ENCODE results near the gene CLEC1B. TPM values are rescaled to one million over a fixed set of nuclear protein-coding genes. Genes with fewer than 3 reads are reported as not detected.
"Not testable (repeated sequence)": the region's sequence is repeated elsewhere in the genome, so short reads cannot be mapped to it uniquely, and the experiment has no call there.

Gene CLEC1B
- total RNA-seq, 4 donors from 2014 or later, result not detected

GRCh38 chr12:10031321-10031720 is 32.4 kb upstream of the CLEC1B start:
- TF ChIP-seq, protein P1, sequence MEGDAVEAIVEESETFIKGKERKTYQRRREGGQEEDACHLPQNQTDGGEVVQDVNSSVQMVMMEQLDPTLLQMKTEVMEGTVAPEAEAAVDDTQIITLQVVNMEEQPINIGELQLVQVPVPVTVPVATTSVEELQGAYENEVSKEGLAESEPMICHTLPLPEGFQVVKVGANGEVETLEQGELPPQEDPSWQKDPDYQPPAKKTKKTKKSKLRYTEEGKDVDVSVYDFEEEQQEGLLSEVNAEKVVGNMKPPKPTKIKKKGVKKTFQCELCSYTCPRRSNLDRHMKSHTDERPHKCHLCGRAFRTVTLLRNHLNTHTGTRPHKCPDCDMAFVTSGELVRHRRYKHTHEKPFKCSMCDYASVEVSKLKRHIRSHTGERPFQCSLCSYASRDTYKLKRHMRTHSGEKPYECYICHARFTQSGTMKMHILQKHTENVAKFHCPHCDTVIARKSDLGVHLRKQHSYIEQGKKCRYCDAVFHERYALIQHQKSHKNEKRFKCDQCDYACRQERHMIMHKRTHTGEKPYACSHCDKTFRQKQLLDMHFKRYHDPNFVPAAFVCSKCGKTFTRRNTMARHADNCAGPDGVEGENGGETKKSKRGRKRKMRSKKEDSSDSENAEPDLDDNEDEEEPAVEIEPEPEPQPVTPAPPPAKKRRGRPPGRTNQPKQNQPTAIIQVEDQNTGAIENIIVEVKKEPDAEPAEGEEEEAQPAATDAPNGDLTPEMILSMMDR (IDR thresholded peaks at IDR 0.05), result no peak
- no peak for TF ChIP-seq POLR2A (IDR thresholded peaks at IDR 0.05)
- H3K4me1 ChIP-seq, result no peaks in the 10 kb centered on the region
- no peak for DNase-seq
- no peaks in the 10 kb centered on the region for H3K27me3 ChIP-seq
- no peaks in the 10 kb centered on the region for H3K36me3 ChIP-seq
- no peaks in the 10 kb centered on the region for H3K9me3 ChIP-seq
- H3K4me3 ChIP-seq (replicated peaks in 1 of 3), result no peak overlapping the region
- H3K27ac ChIP-seq, result no peak overlapping the region
- intact Hi-C loops (cut with DNase I), result loop anchor here (10.0 kb wide), 1 partner anchor 103 kb away; the partner anchor contains the start of gene CLEC7A
- WGBS, 2 donors, result 73 to 83% methylated on average over 4 of the region's 4 CpGs

GRCh38 chr12:10030446-10030845 is 31.5 kb upstream of the CLEC1B start, which contains the start of gene CLEC9A:
Gene CLEC9A (plus strand): TSS chr12:10030682. CDS start chr12:10052688, 22,006 bp downstream.
- Histone ChIP-seq H3K4me1 (no peaks in the 10 kb centered on the region), H3K27ac (no peak within 1 kb of the TSS), H3K36me3 (no peaks in the 10 kb centered on the region), H3K4me3 (replicated peaks in 1 of 3) (no peak within 1 kb of the TSS), H3K9me3 (no peaks in the 10 kb centered on the region), H3K27me3 (no peaks in the 10 kb centered on the region)
- TF ChIP-seq, protein P1 (IDR thresholded peaks at IDR 0.05), result no peak
- no peak for TF ChIP-seq POLR2A (IDR thresholded peaks at IDR 0.05)
- no peak for DNase-seq
- intact Hi-C loops (cut with DNase I), result loop anchor here (10.0 kb wide), 1 partner anchor 104 kb away; the partner anchor contains the start of gene CLEC7A
- 92 to 94% methylated on average over 14 of the region's 14 CpGs for WGBS, 2 donors

- intact Hi-C loops (cut with DNase I), result no loop called here
- no peak overlapping the region for H3K27ac ChIP-seq
- H3K36me3 ChIP-seq, result no peaks in the 10 kb centered on the region
- H3K9me3 ChIP-seq, result no peaks in the 10 kb centered on the region
- no peaks in the 10 kb centered on the region for H3K27me3 ChIP-seq
- TF ChIP-seq, protein P1 (IDR thresholded peaks at IDR 0.05), result no peak
- TF ChIP-seq POLR2A (IDR thresholded peaks at IDR 0.05), result no peak
- 69 to 76% methylated on average over 4 of the region's 4 CpGs for WGBS, 2 donors
- H3K4me1 ChIP-seq, result no peaks in the 10 kb centered on the region
- DNase-seq, result no peak
- H3K4me3 ChIP-seq (replicated peaks in 1 of 3), result no peak overlapping the region
Measured at GRCh38 chr12:10027721-10028120, 28.8 kb upstream of the CLEC1B start.

GRCh38 chr12:10027311-10027710 is 28.4 kb upstream of the CLEC1B start:
- Histone ChIP-seq H3K9me3 (no peaks in the 10 kb centered on the region), H3K36me3 (no peaks in the 10 kb centered on the region), H3K4me1 (no peaks in the 10 kb centered on the region), H3K27me3 (no peaks in the 10 kb centered on the region), H3K27ac (no peak overlapping the region), H3K4me3 (replicated peaks in 1 of 3) (no peak overlapping the region)
- intact Hi-C loops (cut with DNase I), result no loop called here
- TF ChIP-seq, protein P1 (IDR thresholded peaks at IDR 0.05), result no peak
- no peak for TF ChIP-seq POLR2A (IDR thresholded peaks at IDR 0.05)
- no peak for DNase-seq
- WGBS, 2 donors, result 77 to 79% methylated on average over 3 of the region's 3 CpGs

- intact Hi-C loops (cut with DNase I); H3K27me3 ChIP-seq; H3K27ac ChIP-seq; H3K9me3 ChIP-seq; H3K4me3 ChIP-seq (replicated peaks in 1 of 3); H3K4me1 ChIP-seq; DNase-seq; H3K36me3 ChIP-seq: not testable (repeated sequence)
- WGBS, 2 donors, result 87 to 92% methylated on average over 4 of the region's 4 CpGs
Measured at GRCh38 chr12:10026666-10027065, 27.7 kb upstream of the CLEC1B start.

GRCh38 chr12:10025236-10025635 is 26.3 kb upstream of the CLEC1B start:
- Histone ChIP-seq H3K27me3 (no peaks in the 10 kb centered on the region), H3K36me3 (no peaks in the 10 kb centered on the region), H3K9me3 (no peaks in the 10 kb centered on the region), H3K4me3 (replicated peaks in 1 of 3) (no peak overlapping the region), H3K4me1 (no peaks in the 10 kb centered on the region), H3K27ac (no peak overlapping the region)
- intact Hi-C loops (cut with DNase I), result no loop called here
- WGBS, 2 donors, result 63 to 82% methylated on average over 3 of the region's 3 CpGs
- no peak for TF ChIP-seq POLR2A (IDR thresholded peaks at IDR 0.05)
- TF ChIP-seq, protein P1 (IDR thresholded peaks at IDR 0.05), result no peak
- DNase-seq, result no peak
